Metanephros (tissue), 1 donor: ENCODE measurements around the gene CACNA1H. TPM values are rescaled to one million over a fixed set of nuclear protein-coding genes. Genes with fewer than 3 reads are reported as not detected.

Experiments used
- total RNA-seq: library from RNA; depleted of rRNA; stranded (reverse); fragments of >200 nt; gene quantifications from one replicate; pipeline ENCODE4 v1.2.3, GENCODE V29; 2014

CACNA1H gene
- total RNA-seq, result 32.3 TPM

GRCh38 chr16:1152651-1153259 lies at the start of gene CACNA1H:
TSS of gene CACNA1H (plus strand) at chr16:1153106. CDS start at chr16:1153738, 632 bp downstream.

GRCh38 chr16:1225051-1225451 lies 72.1 kb downstream of the CACNA1H start, which contains the start of gene TPSG1:
TSS of gene TPSG1 (minus strand) at chr16:1225268. CDS start at chr16:1225252, 16 bp downstream.

GRCh38 chr16:1230084-1230470 lies 77.2 kb downstream of the CACNA1H start, which contains the start of gene TPSB2:
TSS of gene TPSB2 (minus strand) at chr16:1230184. CDS start at chr16:1229951, 233 bp downstream.

DNA sequence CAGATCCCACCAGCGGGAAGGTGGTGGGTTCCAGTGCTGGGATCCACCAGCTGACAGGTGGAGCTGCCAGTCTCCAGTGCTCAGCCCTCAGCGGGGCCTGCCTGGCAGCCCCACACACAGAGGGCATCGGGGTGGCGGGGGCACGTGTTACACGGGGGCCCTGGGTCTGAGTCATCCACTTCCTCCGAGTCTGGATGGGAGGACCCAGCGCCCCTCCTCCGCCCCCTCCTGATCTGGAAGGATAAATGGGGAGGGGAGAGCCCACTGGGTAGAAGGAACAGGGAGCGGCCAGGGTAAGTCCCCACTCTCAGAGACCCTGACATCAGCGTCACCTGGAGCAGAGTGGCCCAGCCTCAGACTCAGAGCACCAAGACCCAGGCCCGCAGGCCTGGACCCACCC lies 87.5 kb downstream of the CACNA1H start, which contains the start of gene TPSAB1:
Gene TPSAB1, plus strand, starts transcription at position 270 of the 400 bp plus-strand sequence. CDS start 234 bp downstream, outside the sequence.

GRCh38 chr16:1255276-1256122 lies 102.6 kb downstream of the CACNA1H start, which contains the start of gene TPSD1:
TSS of gene TPSD1 (plus strand) at chr16:1256069. CDS start at chr16:1256281, 212 bp downstream.

Other genes with a start within 250 kb of the CACNA1H start
- gene LMF1, start 182.1 kb upstream of the CACNA1H start, total RNA-seq, result 40.4 TPM
- 8.5 TPM for gene SOX8, start 171.3 kb upstream of the CACNA1H start, total RNA-seq
- 0.82 TPM for gene SSTR5, start 80.4 kb upstream of the CACNA1H start, total RNA-seq
- gene C1QTNF8, start 56.9 kb upstream of the CACNA1H start, total RNA-seq, result not detected
- gene TPSG1, start 72.2 kb downstream of the CACNA1H start, total RNA-seq, result not detected
- gene TPSB2, start 77.1 kb downstream of the CACNA1H start, total RNA-seq, result 0.47 TPM
- gene TPSAB1, start 87.6 kb downstream of the CACNA1H start, total RNA-seq, result 0.99 TPM
- gene TPSD1, start 103.0 kb downstream of the CACNA1H start, total RNA-seq, result not detected
- gene UBE2I, start 156.5 kb downstream of the CACNA1H start, total RNA-seq, result 72.6 TPM
- 12.2 TPM for gene BAIAP3, start 180.5 kb downstream of the CACNA1H start, total RNA-seq
- 50.7 TPM for gene TSR3, start 198.8 kb downstream of the CACNA1H start, total RNA-seq
- gene GNPTG, start 198.8 kb downstream of the CACNA1H start, total RNA-seq, result 50.2 TPM